ENCODE measurements around the gene F2RL2. TPM values are rescaled to one million over a fixed set of nuclear protein-coding genes. Genes with fewer than 3 reads are reported as not detected.

The F2RL2 gene
- total RNA-seq, 2 experiments from 2014 or later = not detected

- H3K36me3 Mint-ChIP-seq (ENCODE audit: low read depth) = peaks cover 24% of the 10 kb centered on the region
- TF ChIP-seq, protein P1, sequence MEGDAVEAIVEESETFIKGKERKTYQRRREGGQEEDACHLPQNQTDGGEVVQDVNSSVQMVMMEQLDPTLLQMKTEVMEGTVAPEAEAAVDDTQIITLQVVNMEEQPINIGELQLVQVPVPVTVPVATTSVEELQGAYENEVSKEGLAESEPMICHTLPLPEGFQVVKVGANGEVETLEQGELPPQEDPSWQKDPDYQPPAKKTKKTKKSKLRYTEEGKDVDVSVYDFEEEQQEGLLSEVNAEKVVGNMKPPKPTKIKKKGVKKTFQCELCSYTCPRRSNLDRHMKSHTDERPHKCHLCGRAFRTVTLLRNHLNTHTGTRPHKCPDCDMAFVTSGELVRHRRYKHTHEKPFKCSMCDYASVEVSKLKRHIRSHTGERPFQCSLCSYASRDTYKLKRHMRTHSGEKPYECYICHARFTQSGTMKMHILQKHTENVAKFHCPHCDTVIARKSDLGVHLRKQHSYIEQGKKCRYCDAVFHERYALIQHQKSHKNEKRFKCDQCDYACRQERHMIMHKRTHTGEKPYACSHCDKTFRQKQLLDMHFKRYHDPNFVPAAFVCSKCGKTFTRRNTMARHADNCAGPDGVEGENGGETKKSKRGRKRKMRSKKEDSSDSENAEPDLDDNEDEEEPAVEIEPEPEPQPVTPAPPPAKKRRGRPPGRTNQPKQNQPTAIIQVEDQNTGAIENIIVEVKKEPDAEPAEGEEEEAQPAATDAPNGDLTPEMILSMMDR (IDR thresholded peaks at IDR 0.05) = no peak
- no peaks in the 10 kb centered on the region for H3K9me3 Mint-ChIP-seq
- H3K4me3 Mint-ChIP-seq = no peak overlapping the region
- no peak overlapping the region for H3K27ac Mint-ChIP-seq
- DNase-seq = no peak
- CTCF ChIA-PET = interaction anchor here (1.4 kb wide), 1 partner anchor 118 kb away, joined by 6 read pairs; no protein-coding TSS in a partner anchor
- POLR2A ChIA-PET = no interaction called here
- H3K4me1 Mint-ChIP-seq (ENCODE audit: low read depth) = peaks cover 10% of the 10 kb centered on the region
- H3K27me3 Mint-ChIP-seq = no peaks in the 10 kb centered on the region
- no peak for ATAC-seq
- intact Hi-C loops (cut with micrococcal nuclease) = no loop called here
These were observed 33.9 kb upstream of the F2RL2 start for GRCh38 chr5:76657091-76657490.

GRCh38 chr5:76652809-76653414 lies 29.7 kb upstream of the F2RL2 start:
- no peak for DNase-seq
- POLR2A ChIA-PET = interaction anchor here (0.7 kb wide), 1 partner anchor 46 kb away, joined by 3 read pairs; no protein-coding TSS in a partner anchor
- peaks cover 39% of the 10 kb centered on the region for H3K36me3 Mint-ChIP-seq (ENCODE audit: low read depth)
- peaks cover 10% of the 10 kb centered on the region for H3K4me1 Mint-ChIP-seq (ENCODE audit: low read depth)
- CTCF ChIA-PET = interaction anchor here (0.6 to 3.9 kb wide), 5 partner anchors 10 to 363 kb away, joined by 3 to 15 read pairs (median 5); no protein-coding TSS in a partner anchor
- intact Hi-C loops (cut with micrococcal nuclease) = no loop called here
- TF ChIP-seq, protein P1 (IDR thresholded peaks at IDR 0.05) = no peak
- H3K27ac Mint-ChIP-seq = no peak overlapping the region
- ATAC-seq = peak; percentile 20
- peaks cover 9% of the 10 kb centered on the region for H3K9me3 Mint-ChIP-seq
- no peak overlapping the region for H3K4me3 Mint-ChIP-seq
- H3K27me3 Mint-ChIP-seq = no peaks in the 10 kb centered on the region

DNA sequence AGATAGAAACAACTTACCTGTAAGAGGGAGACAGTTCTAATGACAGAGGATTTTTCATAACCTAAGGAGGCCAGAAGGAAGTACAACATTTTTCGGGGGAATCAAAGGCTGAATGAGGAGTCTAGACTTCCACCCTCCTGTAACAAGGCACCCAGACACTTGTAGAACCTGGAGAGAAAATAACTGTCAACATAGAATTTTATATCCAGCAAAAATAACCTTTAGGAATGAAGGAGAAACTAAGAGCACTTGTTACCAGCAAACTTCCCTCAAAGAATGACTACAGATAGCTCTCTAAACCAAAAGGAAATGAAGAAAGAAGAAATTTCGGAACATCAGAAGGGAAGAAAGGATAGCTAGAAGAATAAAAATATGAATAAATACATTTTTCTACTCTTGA lies 25.9 kb upstream of the F2RL2 start:
- peaks cover 9% of the 10 kb centered on the region for H3K9me3 Mint-ChIP-seq
- H3K4me1 Mint-ChIP-seq (ENCODE audit: low read depth) = peaks cover 6% of the 10 kb centered on the region
- DNase-seq = no peak
- ChIA-PET CTCF (no interaction called here), POLR2A (no interaction called here)
- ATAC-seq = no peak
- peaks cover 48% of the 10 kb centered on the region for H3K36me3 Mint-ChIP-seq (ENCODE audit: low read depth)
- no peaks in the 10 kb centered on the region for H3K27me3 Mint-ChIP-seq
- H3K4me3 Mint-ChIP-seq = no peak overlapping the region
- TF ChIP-seq, protein P1 (IDR thresholded peaks at IDR 0.05) = no peak
- H3K27ac Mint-ChIP-seq = no peak overlapping the region
- intact Hi-C loops (cut with micrococcal nuclease) = no loop called here

- ATAC-seq = no peak
- POLR2A ChIA-PET = no interaction called here
- peaks cover 2% of the 10 kb centered on the region for H3K9me3 Mint-ChIP-seq
- no peak overlapping the region for H3K27ac Mint-ChIP-seq
- TF ChIP-seq, protein P1 (IDR thresholded peaks at IDR 0.05) = no peak
- H3K4me3 Mint-ChIP-seq = no peak overlapping the region
- DNase-seq = no peak
- H3K36me3 Mint-ChIP-seq (ENCODE audit: low read depth) = peaks cover 48% of the 10 kb centered on the region
- no peaks in the 10 kb centered on the region for H3K27me3 Mint-ChIP-seq
- CTCF ChIA-PET = interaction anchor here (1.1 to 2.7 kb wide), 4 partner anchors 9 to 131 kb away, joined by 3 to 14 read pairs (median 11); no protein-coding TSS in a partner anchor
- peaks cover 5% of the 10 kb centered on the region for H3K4me1 Mint-ChIP-seq (ENCODE audit: low read depth)
- intact Hi-C loops (cut with micrococcal nuclease) = no loop called here
These were observed 20.2 kb upstream of the F2RL2 start for GRCh38 chr5:76643371-76643770.

DNA sequence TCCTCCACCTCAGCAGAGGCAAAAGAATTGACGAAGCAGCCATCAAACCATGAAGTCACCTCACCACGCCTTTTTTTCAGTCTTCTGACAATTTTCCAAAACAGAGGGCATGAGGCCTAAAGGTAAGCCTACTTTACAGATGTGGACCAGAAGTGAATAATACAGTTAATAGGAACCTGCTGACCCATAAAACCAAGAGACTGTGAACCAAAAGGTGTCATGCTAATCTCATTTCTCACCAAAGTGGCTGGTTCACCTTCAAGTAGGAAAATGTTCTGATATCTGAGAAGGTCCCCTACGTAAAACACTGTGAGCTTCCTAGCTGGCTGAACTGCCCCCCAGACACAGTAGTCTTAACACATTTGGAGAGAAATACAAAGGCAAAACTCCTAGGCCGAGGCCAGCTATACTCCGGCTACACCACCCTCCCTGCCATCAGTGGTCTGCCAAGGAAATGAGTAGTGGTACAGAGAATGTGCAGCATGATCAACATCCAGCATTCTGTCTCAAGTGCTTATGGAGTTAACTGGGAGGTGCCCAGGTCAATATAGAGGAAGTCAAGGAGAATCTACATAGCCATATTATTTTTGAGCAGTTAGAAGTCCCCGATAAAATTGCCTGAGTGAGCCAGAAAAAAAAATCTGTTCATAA lies 19.3 kb upstream of the F2RL2 start:
- TF ChIP-seq, protein P1 (IDR thresholded peaks at IDR 0.05) = no peak
- Mint-ChIP-seq H3K4me3 (no peak overlapping the region), H3K36me3 (ENCODE audit: low read depth) (peaks cover 39% of the 10 kb centered on the region), H3K4me1 (ENCODE audit: low read depth) (peaks cover 6% of the 10 kb centered on the region), H3K9me3 (no peaks in the 10 kb centered on the region), H3K27me3 (no peaks in the 10 kb centered on the region), H3K27ac (no peak overlapping the region)
- DNase-seq = no peak
- ChIA-PET POLR2A (no interaction called here), CTCF (interaction anchor here (0.6 to 2.7 kb wide), 13 partner anchors 10 to 239 kb away, joined by 3 to 14 read pairs (median 3); partner anchors contain the start of gene IQGAP2)
- ATAC-seq = no peak
- intact Hi-C loops (cut with micrococcal nuclease) = no loop called here
